Measurements from ENCODE around the gene HOXC10. TPM values are rescaled to one million over a fixed set of nuclear protein-coding genes. Genes with fewer than 3 reads are reported as not detected.

Gene HOXC10
- total and polyA plus RNA-seq, 2 experiments from 2014 or later = not detected

DNA sequence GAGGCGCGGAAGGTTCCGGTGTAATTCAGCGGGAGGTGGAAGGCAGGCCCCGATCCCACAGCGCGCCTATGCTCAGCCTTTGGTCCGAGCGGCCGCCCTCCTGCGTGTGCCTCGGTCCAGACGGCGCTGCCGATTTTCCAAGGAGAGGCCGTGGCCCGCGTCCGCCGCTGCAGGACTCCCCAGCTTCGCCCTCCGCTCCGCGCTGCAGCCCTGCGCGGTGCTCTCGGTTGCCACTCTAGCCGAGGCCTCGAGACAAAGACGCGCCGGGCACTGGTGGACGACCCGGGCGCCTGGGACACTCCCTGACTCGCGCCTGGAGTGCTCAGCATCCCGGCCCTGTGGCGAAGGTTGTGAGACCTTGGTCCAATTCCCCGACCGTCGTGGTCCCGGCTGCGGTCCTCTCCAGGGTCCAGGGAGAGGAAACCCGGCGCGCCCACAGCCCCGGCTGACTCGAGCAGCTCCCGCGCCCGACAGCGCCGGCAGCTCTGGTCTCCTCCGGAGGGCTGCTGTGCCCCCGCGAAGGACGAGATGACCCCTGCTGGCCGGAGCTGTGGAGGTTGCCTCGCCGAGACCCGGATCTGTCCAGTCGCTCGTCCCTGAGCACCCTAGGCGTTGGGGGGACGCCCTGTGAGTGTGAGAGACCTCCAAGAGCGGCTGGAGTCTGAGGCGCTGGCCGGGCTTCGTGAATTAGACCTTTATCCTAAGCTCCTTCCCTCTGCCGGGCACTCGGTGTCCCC is 23.8 kb upstream of the HOXC10 start:
- peaks cover 100% of the 10 kb centered on the region for H3K27me3 Mint-ChIP-seq (ENCODE audit: insufficient read depth, low read depth, poor library complexity)
- ATAC-seq (peak; percentile 22), DNase-seq (ENCODE audit: low spot score) (no peak)
- H4K20me1 ChIP-seq (replicated peaks; ENCODE audit: insufficient read depth) = peaks cover 48% of the 10 kb centered on the region
- peaks cover 44% of the 10 kb centered on the region for H3F3A ChIP-seq (replicated peaks; ENCODE audit: low read depth)
- no peak overlapping the region for H3K27ac ChIP-seq (ENCODE audit: low read depth)
- H3K27me3 ChIP-seq (ENCODE audit: insufficient read depth) = peaks cover 100% of the 10 kb centered on the region
- H3K79me2 ChIP-seq (replicated peaks; ENCODE audit: insufficient read depth) = no peaks in the 10 kb centered on the region
- peaks cover 12% of the 10 kb centered on the region for H3K4me1 ChIP-seq (ENCODE audit: insufficient read depth)
- H3K27ac Mint-ChIP-seq = no peak overlapping the region
- H3K4me3 ChIP-seq = peak overlapping the region; percentile 23; the same call in 1 of the 2 replicates
- TF ChIP-seq NANOG (IDR thresholded peaks at IDR 0.05; ENCODE audit: borderline replicate concordance) (no peak), ZNF331 (CRISPR knock-in tag; IDR thresholded peaks at IDR 0.05; ENCODE audit: low read depth) (no peak), STAT1 (IDR thresholded peaks at IDR 0.05; ENCODE audit: unreplicated experiment) (no peak), JUNB (IDR thresholded peaks at IDR 0.05; ENCODE audit: unreplicated experiment) (no peak), EZH2phosphoT487 (IDR thresholded peaks at IDR 0.05; ENCODE audit: unreplicated experiment) (peak; percentile 98), CREB1 (CRISPR knock-in tag; IDR thresholded peaks at IDR 0.05; ENCODE audit: low read depth) (no peak), POLR2AphosphoS5 (IDR thresholded peaks at IDR 0.05; ENCODE audit: low read depth) (no peak), EZH2 (IDR thresholded peaks at IDR 0.05; ENCODE audit: low read depth, unreplicated experiment) (peak; percentile 94), ZNF114 (CRISPR knock-in tag; IDR thresholded peaks at IDR 0.05) (no peak)
- TF ChIP-seq, protein P1, sequence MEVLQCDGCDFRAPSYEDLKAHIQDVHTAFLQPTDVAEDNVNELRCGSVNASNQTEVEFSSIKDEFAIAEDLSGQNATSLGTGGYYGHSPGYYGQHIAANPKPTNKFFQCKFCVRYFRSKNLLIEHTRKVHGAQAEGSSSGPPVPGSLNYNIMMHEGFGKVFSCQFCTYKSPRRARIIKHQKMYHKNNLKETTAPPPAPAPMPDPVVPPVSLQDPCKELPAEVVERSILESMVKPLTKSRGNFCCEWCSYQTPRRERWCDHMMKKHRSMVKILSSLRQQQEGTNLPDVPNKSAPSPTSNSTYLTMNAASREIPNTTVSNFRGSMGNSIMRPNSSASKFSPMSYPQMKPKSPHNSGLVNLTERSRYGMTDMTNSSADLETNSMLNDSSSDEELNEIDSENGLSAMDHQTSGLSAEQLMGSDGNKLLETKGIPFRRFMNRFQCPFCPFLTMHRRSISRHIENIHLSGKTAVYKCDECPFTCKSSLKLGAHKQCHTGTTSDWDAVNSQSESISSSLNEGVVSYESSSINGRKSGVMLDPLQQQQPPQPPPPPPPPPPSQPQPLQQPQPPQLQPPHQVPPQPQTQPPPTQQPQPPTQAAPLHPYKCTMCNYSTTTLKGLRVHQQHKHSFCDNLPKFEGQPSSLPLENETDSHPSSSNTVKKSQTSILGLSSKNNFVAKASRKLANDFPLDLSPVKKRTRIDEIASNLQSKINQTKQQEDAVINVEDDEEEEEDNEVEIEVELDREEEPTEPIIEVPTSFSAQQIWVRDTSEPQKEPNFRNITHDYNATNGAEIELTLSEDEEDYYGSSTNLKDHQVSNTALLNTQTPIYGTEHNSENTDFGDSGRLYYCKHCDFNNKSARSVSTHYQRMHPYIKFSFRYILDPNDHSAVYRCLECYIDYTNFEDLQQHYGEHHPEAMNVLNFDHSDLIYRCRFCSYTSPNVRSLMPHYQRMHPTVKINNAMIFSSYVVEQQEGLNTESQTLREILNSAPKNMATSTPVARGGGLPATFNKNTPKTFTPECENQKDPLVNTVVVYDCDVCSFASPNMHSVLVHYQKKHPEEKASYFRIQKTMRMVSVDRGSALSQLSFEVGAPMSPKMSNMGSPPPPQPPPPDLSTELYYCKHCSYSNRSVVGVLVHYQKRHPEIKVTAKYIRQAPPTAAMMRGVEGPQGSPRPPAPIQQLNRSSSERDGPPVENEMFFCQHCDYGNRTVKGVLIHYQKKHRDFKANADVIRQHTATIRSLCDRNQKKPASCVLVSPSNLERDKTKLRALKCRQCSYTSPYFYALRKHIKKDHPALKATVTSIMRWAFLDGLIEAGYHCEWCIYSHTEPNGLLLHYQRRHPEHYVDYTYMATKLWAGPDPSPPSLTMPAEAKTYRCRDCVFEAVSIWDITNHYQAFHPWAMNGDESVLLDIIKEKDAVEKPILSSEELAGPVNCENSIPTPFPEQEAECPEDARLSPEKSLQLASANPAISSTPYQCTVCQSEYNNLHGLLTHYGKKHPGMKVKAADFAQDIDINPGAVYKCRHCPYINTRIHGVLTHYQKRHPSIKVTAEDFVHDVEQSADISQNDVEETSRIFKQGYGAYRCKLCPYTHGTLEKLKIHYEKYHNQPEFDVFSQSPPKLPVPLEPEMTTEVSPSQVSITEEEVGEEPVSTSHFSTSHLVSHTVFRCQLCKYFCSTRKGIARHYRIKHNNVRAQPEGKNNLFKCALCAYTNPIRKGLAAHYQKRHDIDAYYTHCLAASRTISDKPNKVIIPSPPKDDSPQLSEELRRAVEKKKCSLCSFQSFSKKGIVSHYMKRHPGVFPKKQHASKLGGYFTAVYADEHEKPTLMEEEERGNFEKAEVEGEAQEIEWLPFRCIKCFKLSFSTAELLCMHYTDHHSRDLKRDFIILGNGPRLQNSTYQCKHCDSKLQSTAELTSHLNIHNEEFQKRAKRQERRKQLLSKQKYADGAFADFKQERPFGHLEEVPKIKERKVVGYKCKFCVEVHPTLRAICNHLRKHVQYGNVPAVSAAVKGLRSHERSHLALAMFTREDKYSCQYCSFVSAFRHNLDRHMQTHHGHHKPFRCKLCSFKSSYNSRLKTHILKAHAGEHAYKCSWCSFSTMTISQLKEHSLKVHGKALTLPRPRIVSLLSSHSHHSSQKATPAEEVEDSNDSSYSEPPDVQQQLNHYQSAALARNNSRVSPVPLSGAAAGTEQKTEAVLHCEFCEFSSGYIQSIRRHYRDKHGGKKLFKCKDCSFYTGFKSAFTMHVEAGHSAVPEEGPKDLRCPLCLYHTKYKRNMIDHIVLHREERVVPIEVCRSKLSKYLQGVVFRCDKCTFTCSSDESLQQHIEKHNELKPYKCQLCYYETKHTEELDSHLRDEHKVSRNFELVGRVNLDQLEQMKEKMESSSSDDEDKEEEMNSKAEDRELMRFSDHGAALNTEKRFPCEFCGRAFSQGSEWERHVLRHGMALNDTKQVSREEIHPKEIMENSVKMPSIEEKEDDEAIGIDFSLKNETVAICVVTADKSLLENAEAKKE (CRISPR knock-in tag; IDR thresholded peaks at IDR 0.05) = no peak
- TF ChIP-seq, protein P2, sequence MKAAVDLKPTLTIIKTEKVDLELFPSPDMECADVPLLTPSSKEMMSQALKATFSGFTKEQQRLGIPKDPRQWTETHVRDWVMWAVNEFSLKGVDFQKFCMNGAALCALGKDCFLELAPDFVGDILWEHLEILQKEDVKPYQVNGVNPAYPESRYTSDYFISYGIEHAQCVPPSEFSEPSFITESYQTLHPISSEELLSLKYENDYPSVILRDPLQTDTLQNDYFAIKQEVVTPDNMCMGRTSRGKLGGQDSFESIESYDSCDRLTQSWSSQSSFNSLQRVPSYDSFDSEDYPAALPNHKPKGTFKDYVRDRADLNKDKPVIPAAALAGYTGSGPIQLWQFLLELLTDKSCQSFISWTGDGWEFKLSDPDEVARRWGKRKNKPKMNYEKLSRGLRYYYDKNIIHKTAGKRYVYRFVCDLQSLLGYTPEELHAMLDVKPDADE (IDR thresholded peaks at IDR 0.05) = no peak
- TF ChIP-seq, protein P3, sequence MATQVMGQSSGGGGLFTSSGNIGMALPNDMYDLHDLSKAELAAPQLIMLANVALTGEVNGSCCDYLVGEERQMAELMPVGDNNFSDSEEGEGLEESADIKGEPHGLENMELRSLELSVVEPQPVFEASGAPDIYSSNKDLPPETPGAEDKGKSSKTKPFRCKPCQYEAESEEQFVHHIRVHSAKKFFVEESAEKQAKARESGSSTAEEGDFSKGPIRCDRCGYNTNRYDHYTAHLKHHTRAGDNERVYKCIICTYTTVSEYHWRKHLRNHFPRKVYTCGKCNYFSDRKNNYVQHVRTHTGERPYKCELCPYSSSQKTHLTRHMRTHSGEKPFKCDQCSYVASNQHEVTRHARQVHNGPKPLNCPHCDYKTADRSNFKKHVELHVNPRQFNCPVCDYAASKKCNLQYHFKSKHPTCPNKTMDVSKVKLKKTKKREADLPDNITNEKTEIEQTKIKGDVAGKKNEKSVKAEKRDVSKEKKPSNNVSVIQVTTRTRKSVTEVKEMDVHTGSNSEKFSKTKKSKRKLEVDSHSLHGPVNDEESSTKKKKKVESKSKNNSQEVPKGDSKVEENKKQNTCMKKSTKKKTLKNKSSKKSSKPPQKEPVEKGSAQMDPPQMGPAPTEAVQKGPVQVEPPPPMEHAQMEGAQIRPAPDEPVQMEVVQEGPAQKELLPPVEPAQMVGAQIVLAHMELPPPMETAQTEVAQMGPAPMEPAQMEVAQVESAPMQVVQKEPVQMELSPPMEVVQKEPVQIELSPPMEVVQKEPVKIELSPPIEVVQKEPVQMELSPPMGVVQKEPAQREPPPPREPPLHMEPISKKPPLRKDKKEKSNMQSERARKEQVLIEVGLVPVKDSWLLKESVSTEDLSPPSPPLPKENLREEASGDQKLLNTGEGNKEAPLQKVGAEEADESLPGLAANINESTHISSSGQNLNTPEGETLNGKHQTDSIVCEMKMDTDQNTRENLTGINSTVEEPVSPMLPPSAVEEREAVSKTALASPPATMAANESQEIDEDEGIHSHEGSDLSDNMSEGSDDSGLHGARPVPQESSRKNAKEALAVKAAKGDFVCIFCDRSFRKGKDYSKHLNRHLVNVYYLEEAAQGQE (IDR thresholded peaks at IDR 0.05; ENCODE audit: unreplicated experiment) = no peak
- TF ChIP-seq, protein P4, sequence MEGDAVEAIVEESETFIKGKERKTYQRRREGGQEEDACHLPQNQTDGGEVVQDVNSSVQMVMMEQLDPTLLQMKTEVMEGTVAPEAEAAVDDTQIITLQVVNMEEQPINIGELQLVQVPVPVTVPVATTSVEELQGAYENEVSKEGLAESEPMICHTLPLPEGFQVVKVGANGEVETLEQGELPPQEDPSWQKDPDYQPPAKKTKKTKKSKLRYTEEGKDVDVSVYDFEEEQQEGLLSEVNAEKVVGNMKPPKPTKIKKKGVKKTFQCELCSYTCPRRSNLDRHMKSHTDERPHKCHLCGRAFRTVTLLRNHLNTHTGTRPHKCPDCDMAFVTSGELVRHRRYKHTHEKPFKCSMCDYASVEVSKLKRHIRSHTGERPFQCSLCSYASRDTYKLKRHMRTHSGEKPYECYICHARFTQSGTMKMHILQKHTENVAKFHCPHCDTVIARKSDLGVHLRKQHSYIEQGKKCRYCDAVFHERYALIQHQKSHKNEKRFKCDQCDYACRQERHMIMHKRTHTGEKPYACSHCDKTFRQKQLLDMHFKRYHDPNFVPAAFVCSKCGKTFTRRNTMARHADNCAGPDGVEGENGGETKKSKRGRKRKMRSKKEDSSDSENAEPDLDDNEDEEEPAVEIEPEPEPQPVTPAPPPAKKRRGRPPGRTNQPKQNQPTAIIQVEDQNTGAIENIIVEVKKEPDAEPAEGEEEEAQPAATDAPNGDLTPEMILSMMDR (conservative IDR thresholded peaks at IDR 0.05; ENCODE audit: low read depth in 2 of 2) = peak; percentile 18 to 48; a peak in 3 of 4 replicates
- H3K9me2 ChIP-seq (ENCODE audit: insufficient read depth) = no peaks in the 10 kb centered on the region
- no peak overlapping the region for H3K4me3 Mint-ChIP-seq
- H3K4me2 ChIP-seq = peak overlapping the region; percentile 67
- no peaks in the 10 kb centered on the region; the same call in 2 of the 3 replicates for H3K36me3 Mint-ChIP-seq (ENCODE audit: low read depth)
- no peaks in the 10 kb centered on the region; the same call in none of the 3 replicates for H3K9me3 Mint-ChIP-seq
- H3K4me1 Mint-ChIP-seq = peaks cover 18% of the 10 kb centered on the region
- no peaks in the 10 kb centered on the region; the same call in 1 of the 2 replicates for H3K36me3 ChIP-seq (ENCODE audit: insufficient read depth)
- peak overlapping the region; percentile 69; the same call in 1 of the 2 replicates for H2AFZ ChIP-seq

Measured in GM23338 (cell line).